Neural cell (in vitro differentiated cells): ENCODE data around the gene ANKFY1. TPM values are rescaled to one million over a fixed set of nuclear protein-coding genes. Genes with fewer than 3 reads are reported as not detected.

Source experiments
- H2AFZ ChIP-seq: fragments of 200-600, 300-800 bp; sonication (generic), shearing (Covaris generic); 2 replicates; pipeline ENCODE4 v1.6.0; 2014; ENCODE audit warnings: low read depth, mild to moderate bottlenecking, antibody characterized with exemption, low read length, moderate library complexity
- H3F3A ChIP-seq: fragments of 200-600 bp; shearing (Covaris generic); 2 replicates; pipeline ENCODE4 v1.6.1; 2016; ENCODE audit warnings: mild to moderate bottlenecking, moderate library complexity, mixed read lengths, antibody characterized with exemption, low read length; ENCODE audit not compliant: insufficient read depth, poor library complexity, severe bottlenecking
- H3K27ac ChIP-seq: fragments of 200-600, 300-800 bp; sonication (generic), shearing (Covaris generic); 2 replicates; pipeline ENCODE4 v1.5.1; 2014; ENCODE audit warnings: mild to moderate bottlenecking, low read length, moderate library complexity
- H3K27me3 ChIP-seq: fragments of 300-800, 200-600 bp; sonication (generic), shearing (Covaris generic); 2 replicates; pipeline ENCODE4 v1.6.0; 2014; ENCODE audit warnings: mild to moderate bottlenecking, low read depth, low read length, moderate library complexity; ENCODE audit not compliant: insufficient read depth
- H3K36me3 ChIP-seq: fragments of 300-800, 200-600 bp; sonication (generic), shearing (Covaris generic); 2 replicates; pipeline ENCODE4 v1.5.1; 2014; ENCODE audit warnings: mild to moderate bottlenecking, antibody characterized with exemption, low read length, moderate library complexity; ENCODE audit not compliant: insufficient read depth
- H3K4me2 ChIP-seq: fragments of 300-800, 200-600 bp; sonication (generic), shearing (Covaris generic); 2 replicates; pipeline ENCODE4 v1.6.0; 2014; ENCODE audit warnings: mild to moderate bottlenecking, low read length
- H3K4me3 ChIP-seq: fragments of 300-800, 200-600 bp; sonication (generic), shearing (Covaris generic); 2 replicates; pipeline ENCODE4 v1.5.1; 2014; ENCODE audit warnings: mild to moderate bottlenecking, low read length, moderate library complexity
- H3K79me2 ChIP-seq: fragments of 200-600 bp; shearing (Covaris generic); replicated peaks from 2 replicates; pipeline ENCODE4 v1.6.0; 2014; ENCODE audit warnings: mild to moderate bottlenecking, low read length, moderate library complexity; ENCODE audit not compliant: insufficient read depth
- H3K9ac ChIP-seq: fragments of 300-800, 200-600 bp; sonication (generic), shearing (Covaris generic); 2 replicates; pipeline ENCODE4 v1.6.1; 2016; ENCODE audit warnings: mild to moderate bottlenecking, low read length, mixed read lengths
- H3K9me2 ChIP-seq: fragments of 200-600 bp; shearing (Covaris generic); 2 replicates; pipeline ENCODE4 v1.6.1; 2016; ENCODE audit warnings: mild to moderate bottlenecking, low read length, mixed read lengths; ENCODE audit not compliant: insufficient read depth
- H3K9me3 ChIP-seq: fragments of 200-600, 300-800 bp; sonication (generic), shearing (Covaris generic); 2 replicates; pipeline ENCODE4 v1.6.1; 2016; ENCODE audit warnings: mild to moderate bottlenecking, mixed run types, low read length, moderate library complexity, mixed read lengths
- H4K20me1 ChIP-seq: fragments of 200-600 bp; shearing (Covaris generic); 2 replicates; pipeline ENCODE4 v1.6.1; 2016; ENCODE audit warnings: mild to moderate bottlenecking, mixed run types; ENCODE audit not compliant: insufficient read depth
- EP300 ChIP-seq: fragments of 450-650 bp; conservative IDR thresholded peaks from 2 replicates; pipeline ENCODE4 v1.6.1; 2014; ENCODE audit warnings: antibody characterized with exemption, mild to moderate bottlenecking, moderate library complexity; ENCODE audit not compliant: poor library complexity, severe bottlenecking
- EZH2 ChIP-seq: fragments of 200-600, 300-800 bp; shearing (Covaris generic), sonication (generic); IDR thresholded peaks from 2 replicates; pipeline ENCODE4 v1.6.1; 2014; ENCODE audit warnings: antibody characterized with exemption, low read length, borderline replicate concordance, mild to moderate bottlenecking; ENCODE audit not compliant: insufficient read depth, poor library complexity, severe bottlenecking
- MXI1 ChIP-seq: fragments of 450-650 bp; conservative IDR thresholded peaks from 2 replicates; pipeline ENCODE4 v1.6.1; 2014; ENCODE audit warnings: antibody characterized with exemption, mild to moderate bottlenecking; ENCODE audit not compliant: poor library complexity, severe bottlenecking
- POLR2AphosphoS5 ChIP-seq: IDR thresholded peaks from 2 replicates; pipeline ENCODE4 v1.6.1; 2012
- RAD21 ChIP-seq: fragments of 450-650 bp; conservative IDR thresholded peaks from 2 replicates; pipeline ENCODE4 v1.6.1; 2014; ENCODE audit warnings: antibody characterized with exemption, mild to moderate bottlenecking, moderate library complexity
- SMC3 ChIP-seq: fragments of 450-650 bp; conservative IDR thresholded peaks from 2 replicates; pipeline ENCODE4 v1.6.1; 2014; ENCODE audit warnings: antibody characterized with exemption, mild to moderate bottlenecking, moderate library complexity; ENCODE audit not compliant: poor library complexity
- TAF1 ChIP-seq: IDR thresholded peaks from 2 replicates; pipeline ENCODE4 v1.6.1; 2012; ENCODE audit warnings: low read depth
- polyA plus RNA-seq: library from polyadenylated mRNA; depleted of rRNA; stranded (reverse); fragments of >200 nt; gene quantifications from 2 replicates; pipeline ENCODE4 v1.2.3, GENCODE V29; 2014
- TF ChIP-seq, protein P1 (sequence below): IDR thresholded peaks from 2 replicates; pipeline ENCODE4 v1.6.1; 2012; ENCODE audit warnings: borderline replicate concordance
- TF ChIP-seq, protein P2 (sequence below): fragments of 450-650 bp; IDR thresholded peaks from 2 replicates; pipeline ENCODE4 v1.5.1; 2014; ENCODE audit warnings: antibody characterized with exemption, mild to moderate bottlenecking, moderate library complexity; ENCODE audit not compliant: poor library complexity, severe bottlenecking

ANKFY1 gene
- polyA plus RNA-seq, 1 donor from 2014 or later = 25.6 TPM

DNA sequence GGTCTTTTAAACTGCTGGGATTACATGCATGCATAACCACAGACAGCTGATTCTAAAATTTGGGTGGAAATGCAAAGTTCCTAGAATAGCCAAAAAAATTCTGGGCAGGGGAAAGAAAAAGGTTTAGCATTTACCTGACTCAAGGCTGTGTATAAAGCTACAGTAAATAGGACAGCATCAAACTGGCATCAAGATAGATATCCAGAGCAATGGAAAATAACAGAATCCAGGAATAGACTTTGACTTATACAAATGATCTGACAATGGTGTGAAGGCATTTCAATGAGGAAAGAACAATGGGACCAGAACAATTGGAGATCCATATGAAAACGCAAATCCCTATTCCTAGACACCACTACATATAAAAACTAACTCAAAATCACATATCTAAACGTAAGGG, 12.9 kb downstream of the ANKFY1 start:
- H3K79me2 ChIP-seq = peaks cover 70% of the 10 kb centered on the region
- no peak overlapping the region for H2AFZ ChIP-seq
- no peak overlapping the region for H3K4me3 ChIP-seq
- peaks cover 16% of the 10 kb centered on the region for H4K20me1 ChIP-seq
- H3F3A ChIP-seq = no peaks in the 10 kb centered on the region
- no peaks in the 10 kb centered on the region for H3K36me3 ChIP-seq
- H3K9me3 ChIP-seq = no peaks in the 10 kb centered on the region
- no peak overlapping the region for H3K27ac ChIP-seq
- H3K27me3 ChIP-seq = no peaks in the 10 kb centered on the region
- H3K9me2 ChIP-seq = no peaks in the 10 kb centered on the region
- TF ChIP-seq, protein P1, sequence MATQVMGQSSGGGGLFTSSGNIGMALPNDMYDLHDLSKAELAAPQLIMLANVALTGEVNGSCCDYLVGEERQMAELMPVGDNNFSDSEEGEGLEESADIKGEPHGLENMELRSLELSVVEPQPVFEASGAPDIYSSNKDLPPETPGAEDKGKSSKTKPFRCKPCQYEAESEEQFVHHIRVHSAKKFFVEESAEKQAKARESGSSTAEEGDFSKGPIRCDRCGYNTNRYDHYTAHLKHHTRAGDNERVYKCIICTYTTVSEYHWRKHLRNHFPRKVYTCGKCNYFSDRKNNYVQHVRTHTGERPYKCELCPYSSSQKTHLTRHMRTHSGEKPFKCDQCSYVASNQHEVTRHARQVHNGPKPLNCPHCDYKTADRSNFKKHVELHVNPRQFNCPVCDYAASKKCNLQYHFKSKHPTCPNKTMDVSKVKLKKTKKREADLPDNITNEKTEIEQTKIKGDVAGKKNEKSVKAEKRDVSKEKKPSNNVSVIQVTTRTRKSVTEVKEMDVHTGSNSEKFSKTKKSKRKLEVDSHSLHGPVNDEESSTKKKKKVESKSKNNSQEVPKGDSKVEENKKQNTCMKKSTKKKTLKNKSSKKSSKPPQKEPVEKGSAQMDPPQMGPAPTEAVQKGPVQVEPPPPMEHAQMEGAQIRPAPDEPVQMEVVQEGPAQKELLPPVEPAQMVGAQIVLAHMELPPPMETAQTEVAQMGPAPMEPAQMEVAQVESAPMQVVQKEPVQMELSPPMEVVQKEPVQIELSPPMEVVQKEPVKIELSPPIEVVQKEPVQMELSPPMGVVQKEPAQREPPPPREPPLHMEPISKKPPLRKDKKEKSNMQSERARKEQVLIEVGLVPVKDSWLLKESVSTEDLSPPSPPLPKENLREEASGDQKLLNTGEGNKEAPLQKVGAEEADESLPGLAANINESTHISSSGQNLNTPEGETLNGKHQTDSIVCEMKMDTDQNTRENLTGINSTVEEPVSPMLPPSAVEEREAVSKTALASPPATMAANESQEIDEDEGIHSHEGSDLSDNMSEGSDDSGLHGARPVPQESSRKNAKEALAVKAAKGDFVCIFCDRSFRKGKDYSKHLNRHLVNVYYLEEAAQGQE = no peak
- no peak for TF ChIP-seq POLR2AphosphoS5
- TF ChIP-seq, protein P2, sequence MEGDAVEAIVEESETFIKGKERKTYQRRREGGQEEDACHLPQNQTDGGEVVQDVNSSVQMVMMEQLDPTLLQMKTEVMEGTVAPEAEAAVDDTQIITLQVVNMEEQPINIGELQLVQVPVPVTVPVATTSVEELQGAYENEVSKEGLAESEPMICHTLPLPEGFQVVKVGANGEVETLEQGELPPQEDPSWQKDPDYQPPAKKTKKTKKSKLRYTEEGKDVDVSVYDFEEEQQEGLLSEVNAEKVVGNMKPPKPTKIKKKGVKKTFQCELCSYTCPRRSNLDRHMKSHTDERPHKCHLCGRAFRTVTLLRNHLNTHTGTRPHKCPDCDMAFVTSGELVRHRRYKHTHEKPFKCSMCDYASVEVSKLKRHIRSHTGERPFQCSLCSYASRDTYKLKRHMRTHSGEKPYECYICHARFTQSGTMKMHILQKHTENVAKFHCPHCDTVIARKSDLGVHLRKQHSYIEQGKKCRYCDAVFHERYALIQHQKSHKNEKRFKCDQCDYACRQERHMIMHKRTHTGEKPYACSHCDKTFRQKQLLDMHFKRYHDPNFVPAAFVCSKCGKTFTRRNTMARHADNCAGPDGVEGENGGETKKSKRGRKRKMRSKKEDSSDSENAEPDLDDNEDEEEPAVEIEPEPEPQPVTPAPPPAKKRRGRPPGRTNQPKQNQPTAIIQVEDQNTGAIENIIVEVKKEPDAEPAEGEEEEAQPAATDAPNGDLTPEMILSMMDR = no peak
- TF ChIP-seq SMC3 = no peak
- no peak for TF ChIP-seq MXI1
- TF ChIP-seq RAD21 = no peak
- no peak for TF ChIP-seq EZH2
- no peak overlapping the region for H3K9ac ChIP-seq
- H3K4me2 ChIP-seq = no peak overlapping the region

DNA sequence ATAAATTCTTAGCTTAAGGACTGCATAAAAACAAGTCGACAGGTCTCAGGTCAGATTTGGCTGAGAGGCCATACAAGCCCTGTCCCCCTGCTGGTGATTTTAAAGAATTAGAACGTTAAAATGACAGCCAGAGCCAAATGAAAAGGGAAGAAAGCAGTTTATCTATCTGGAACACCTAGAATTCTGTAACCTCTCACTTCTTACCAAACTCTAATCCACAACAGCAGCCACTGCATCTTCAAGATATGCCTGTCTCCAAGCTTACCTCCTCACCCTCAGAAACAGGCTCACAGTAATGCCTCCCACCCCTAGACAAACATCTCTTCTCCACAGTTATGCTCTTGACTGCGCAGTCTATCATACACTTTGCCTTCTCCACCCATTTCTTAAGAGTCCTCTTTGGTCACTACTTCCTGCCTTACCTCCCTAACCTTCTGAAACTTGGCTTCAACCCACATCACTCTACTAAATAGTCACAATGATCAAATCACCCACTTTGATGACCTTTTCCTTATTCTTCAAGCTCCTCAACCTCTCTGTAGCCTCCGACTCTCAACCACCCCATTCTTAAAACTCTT, 14.2 kb downstream of the ANKFY1 start:
- TF ChIP-seq SMC3 (no peak), MXI1 (no peak), RAD21 (no peak), POLR2AphosphoS5 (no peak), TAF1 (no peak), EZH2 (no peak), EP300 (no peak)
- TF ChIP-seq, protein P1 = no peak
- TF ChIP-seq, protein P2 = no peak
- H2AFZ ChIP-seq = no peak overlapping the region
- H3K4me2 ChIP-seq = no peak overlapping the region
- H3K9me2 ChIP-seq = no peaks in the 10 kb centered on the region
- H3K27me3 ChIP-seq = no peaks in the 10 kb centered on the region
- H3K9me3 ChIP-seq = no peaks in the 10 kb centered on the region
- H3K27ac ChIP-seq = no peak overlapping the region
- no peak overlapping the region for H3K9ac ChIP-seq
- no peak overlapping the region for H3K4me3 ChIP-seq
- H3K36me3 ChIP-seq = no peaks in the 10 kb centered on the region
- H4K20me1 ChIP-seq = peaks cover 16% of the 10 kb centered on the region
- no peaks in the 10 kb centered on the region for H3F3A ChIP-seq
- peaks cover 68% of the 10 kb centered on the region for H3K79me2 ChIP-seq
